PFSK-1 (cell line): ENCODE measurements around the gene HOXA3.

ENCODE experiments used
- POLR2AphosphoS5 ChIP-seq: IDR thresholded peaks from 2 replicates; pipeline ENCODE4 v1.6.1; 2012; ENCODE audit warnings: low read depth, mild to moderate bottlenecking, control low read depth, low read length, moderate library complexity
- SIN3A ChIP-seq: IDR thresholded peaks from 2 replicates; pipeline ENCODE4 v1.6.1; 2012; ENCODE audit warnings: mild to moderate bottlenecking, low read length, moderate library complexity, borderline replicate concordance; ENCODE audit not compliant: insufficient read depth
- TAF1 ChIP-seq: IDR thresholded peaks from 2 replicates; pipeline ENCODE4 v1.6.1; 2012; ENCODE audit warnings: low read length, control low read depth, borderline replicate concordance; ENCODE audit not compliant: insufficient read depth
- TF ChIP-seq, protein P1 (sequence below), 2 experiments: IDR thresholded peaks; 2 replicates each; pipeline versions ENCODE4 v1.6.1 to v1.8.0; 2011 to 2012; ENCODE audit warnings: low read depth in 2 of 2, low read length in 2 of 2, control low read depth in 1 of 2, inconsistent platforms in 1 of 2, mild to moderate bottlenecking in 1 of 2, moderate library complexity in 1 of 2; ENCODE audit not compliant: insufficient read depth in 1 of 2

DNA sequence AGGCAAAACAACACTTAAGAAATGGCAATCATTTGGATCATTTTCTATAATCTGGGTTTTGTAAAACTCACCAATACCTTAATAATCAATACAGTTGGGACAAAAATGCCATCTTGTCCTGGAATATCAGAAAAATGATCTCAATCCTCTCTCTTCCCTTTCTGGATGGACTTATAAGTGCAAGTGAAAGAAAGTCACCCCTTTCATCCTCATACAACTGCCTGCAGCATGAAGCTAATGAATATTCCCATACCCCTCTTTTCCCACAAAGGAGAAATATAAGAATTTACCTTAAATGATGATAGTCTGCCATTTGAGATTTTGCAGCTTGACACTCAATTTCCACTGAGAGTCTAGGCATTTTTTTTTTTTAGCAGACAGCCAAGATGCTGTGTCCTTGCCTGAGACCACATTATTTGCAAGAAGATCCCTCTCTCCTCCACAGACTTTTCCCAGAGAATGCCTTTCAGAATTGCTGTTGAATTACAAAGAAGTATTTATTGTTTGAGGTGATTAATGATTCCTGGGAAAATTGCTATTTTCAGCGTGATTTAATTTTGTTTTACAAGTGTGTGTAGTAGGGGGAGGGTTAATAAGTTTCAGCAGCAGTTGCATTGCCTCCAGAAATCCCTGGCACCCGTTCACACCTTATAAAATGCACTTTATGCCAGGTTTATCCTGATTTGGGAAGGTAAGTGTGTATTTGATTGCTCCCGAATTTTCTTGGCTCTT, 25.6 kb downstream of the HOXA3 start:
- TF ChIP-seq, protein P1, sequence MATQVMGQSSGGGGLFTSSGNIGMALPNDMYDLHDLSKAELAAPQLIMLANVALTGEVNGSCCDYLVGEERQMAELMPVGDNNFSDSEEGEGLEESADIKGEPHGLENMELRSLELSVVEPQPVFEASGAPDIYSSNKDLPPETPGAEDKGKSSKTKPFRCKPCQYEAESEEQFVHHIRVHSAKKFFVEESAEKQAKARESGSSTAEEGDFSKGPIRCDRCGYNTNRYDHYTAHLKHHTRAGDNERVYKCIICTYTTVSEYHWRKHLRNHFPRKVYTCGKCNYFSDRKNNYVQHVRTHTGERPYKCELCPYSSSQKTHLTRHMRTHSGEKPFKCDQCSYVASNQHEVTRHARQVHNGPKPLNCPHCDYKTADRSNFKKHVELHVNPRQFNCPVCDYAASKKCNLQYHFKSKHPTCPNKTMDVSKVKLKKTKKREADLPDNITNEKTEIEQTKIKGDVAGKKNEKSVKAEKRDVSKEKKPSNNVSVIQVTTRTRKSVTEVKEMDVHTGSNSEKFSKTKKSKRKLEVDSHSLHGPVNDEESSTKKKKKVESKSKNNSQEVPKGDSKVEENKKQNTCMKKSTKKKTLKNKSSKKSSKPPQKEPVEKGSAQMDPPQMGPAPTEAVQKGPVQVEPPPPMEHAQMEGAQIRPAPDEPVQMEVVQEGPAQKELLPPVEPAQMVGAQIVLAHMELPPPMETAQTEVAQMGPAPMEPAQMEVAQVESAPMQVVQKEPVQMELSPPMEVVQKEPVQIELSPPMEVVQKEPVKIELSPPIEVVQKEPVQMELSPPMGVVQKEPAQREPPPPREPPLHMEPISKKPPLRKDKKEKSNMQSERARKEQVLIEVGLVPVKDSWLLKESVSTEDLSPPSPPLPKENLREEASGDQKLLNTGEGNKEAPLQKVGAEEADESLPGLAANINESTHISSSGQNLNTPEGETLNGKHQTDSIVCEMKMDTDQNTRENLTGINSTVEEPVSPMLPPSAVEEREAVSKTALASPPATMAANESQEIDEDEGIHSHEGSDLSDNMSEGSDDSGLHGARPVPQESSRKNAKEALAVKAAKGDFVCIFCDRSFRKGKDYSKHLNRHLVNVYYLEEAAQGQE (IDR thresholded peaks at IDR 0.05; ENCODE audit: insufficient read depth in 1 of 2, low read depth in 2 of 2, low read length in 2 of 2) = no peak
- TF ChIP-seq SIN3A (no peak), POLR2AphosphoS5 (no peak), TAF1 (no peak)
